Activated naive CD4-positive, alpha-beta T cell treated with anti-CD3 and anti-CD28 coated beads, Interleukin-2, amount 10 ng/mL, durations not matched to agents 7 days and 5 days (primary cell): Measurements from ENCODE around the gene CCDC197.

Experiments
- CTCF ChIA-PET: fragments of 350-600 bp; sonication (Branson Sonifier 250); formaldehyde crosslinking; loops from one replicate; lab custom pipeline; 2021; ENCODE audit warnings: antibody characterized with exemption; lab: Charles Lee
- DNase-seq: peaks from one replicate; pipeline ENCODE4 v3.0.0-alpha.2; 2020
- H3K27ac Mint-ChIP-seq: one replicate; pipeline ENCODE4 v1.8.0; 2021; ENCODE audit warnings: mild to moderate bottlenecking, moderate library complexity, mixed read lengths
- H3K27me3 Mint-ChIP-seq: one replicate; pipeline ENCODE4 v1.8.0; 2021; ENCODE audit warnings: mild to moderate bottlenecking, mixed read lengths
- H3K36me3 Mint-ChIP-seq: one replicate; pipeline ENCODE4 v1.8.0; 2021; ENCODE audit warnings: mixed read lengths
- H3K4me1 Mint-ChIP-seq: one replicate; pipeline ENCODE4 v1.8.0; 2021; ENCODE audit warnings: mixed read lengths
- H3K4me3 Mint-ChIP-seq: one replicate; pipeline ENCODE4 v1.8.0; 2021; ENCODE audit warnings: mild to moderate bottlenecking, moderate library complexity, mixed read lengths
- H3K9me3 Mint-ChIP-seq: one replicate; pipeline ENCODE4 v1.8.0; 2021; ENCODE audit warnings: mixed read lengths

CCDC197 gene

GRCh38 chr14:94052662-94053061 is 55.6 kb downstream of the CCDC197 start:
- CTCF ChIA-PET = interaction anchor here (0.6 to 8.0 kb wide), 5 partner anchors 16 to 85 kb away, joined by 3 to 50 read pairs (median 12); partner anchors contain the start of gene IFI27L1
- Mint-ChIP-seq H3K9me3 (no peaks in the 10 kb centered on the region), H3K27ac (peak overlapping the region; percentile 77), H3K4me1 (peaks cover 47% of the 10 kb centered on the region), H3K36me3 (peaks cover 76% of the 10 kb centered on the region), H3K27me3 (no peaks in the 10 kb centered on the region), H3K4me3 (no peak overlapping the region)
- DNase-seq = no peak

DNA sequence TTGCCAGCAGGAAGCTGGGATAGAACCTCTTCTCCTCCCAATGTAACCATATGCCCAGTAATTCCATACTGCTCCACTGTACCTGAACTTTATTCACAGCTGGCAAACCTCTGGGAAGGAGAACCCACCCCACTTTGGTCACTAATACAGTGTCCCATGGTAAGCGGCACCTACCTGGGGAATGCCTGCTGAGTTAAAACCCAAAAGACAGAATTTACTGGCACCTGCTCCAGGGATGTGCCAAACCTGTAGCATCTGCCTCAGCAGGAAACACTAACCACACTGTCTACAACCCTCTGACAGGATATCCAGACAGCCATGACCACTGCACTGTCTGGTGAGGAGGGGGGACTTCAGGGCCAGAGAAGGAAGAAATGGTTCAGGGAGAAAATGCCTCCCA is 57.3 kb downstream of the CCDC197 start:
- no peak overlapping the region for H3K4me3 Mint-ChIP-seq
- CTCF ChIA-PET = interaction anchor here (1.9 to 8.0 kb wide), 3 partner anchors 18 to 115 kb away, joined by 6 to 50 read pairs (median 39); no protein-coding TSS in a partner anchor
- H3K27me3 Mint-ChIP-seq = no peaks in the 10 kb centered on the region
- H3K9me3 Mint-ChIP-seq = no peaks in the 10 kb centered on the region
- H3K27ac Mint-ChIP-seq = peak overlapping the region; percentile 19
- peaks cover 60% of the 10 kb centered on the region for H3K4me1 Mint-ChIP-seq
- no peak for DNase-seq
- H3K36me3 Mint-ChIP-seq = peaks cover 83% of the 10 kb centered on the region

- DNase-seq = no peak
- peaks cover 60% of the 10 kb centered on the region for H3K4me1 Mint-ChIP-seq
- peak overlapping the region; percentile 9 for H3K27ac Mint-ChIP-seq
- CTCF ChIA-PET = interaction anchor here (1.9 to 5.7 kb wide), 2 partner anchors 18 to 115 kb away, joined by 6 to 39 read pairs; no protein-coding TSS in a partner anchor
- H3K9me3 Mint-ChIP-seq = no peaks in the 10 kb centered on the region
- no peaks in the 10 kb centered on the region for H3K27me3 Mint-ChIP-seq
- H3K4me3 Mint-ChIP-seq = no peak overlapping the region
- H3K36me3 Mint-ChIP-seq = peaks cover 86% of the 10 kb centered on the region
Measured at GRCh38 chr14:94054936-94055335, 57.8 kb downstream of the CCDC197 start.

GRCh38 chr14:94056579-94057308 is 59.6 kb downstream of the CCDC197 start:
- Mint-ChIP-seq H3K27ac (peak overlapping the region; percentile 88), H3K27me3 (no peaks in the 10 kb centered on the region), H3K4me1 (peaks cover 60% of the 10 kb centered on the region), H3K4me3 (no peak overlapping the region), H3K36me3 (peaks cover 87% of the 10 kb centered on the region), H3K9me3 (no peaks in the 10 kb centered on the region)
- DNase-seq = peak; percentile 54
- CTCF ChIA-PET = interaction anchor here (0.9 to 3.7 kb wide), 9 partner anchors 8 to 117 kb away, joined by 3 to 24 read pairs (median 4); no protein-coding TSS in a partner anchor

GRCh38 chr14:94058128-94058673 is 61.1 kb downstream of the CCDC197 start:
- Mint-ChIP-seq H3K27me3 (no peaks in the 10 kb centered on the region), H3K4me3 (no peak overlapping the region), H3K9me3 (no peaks in the 10 kb centered on the region), H3K27ac (peak overlapping the region; percentile 29), H3K36me3 (peaks cover 86% of the 10 kb centered on the region), H3K4me1 (peaks cover 50% of the 10 kb centered on the region)
- CTCF ChIA-PET = interaction anchor here (0.6 to 3.7 kb wide), 5 partner anchors 21 to 1485 kb away, joined by 3 to 24 read pairs (median 4); no protein-coding TSS in a partner anchor
- DNase-seq = no peak
